ENCODE measurements around the gene VCL.

DNA sequence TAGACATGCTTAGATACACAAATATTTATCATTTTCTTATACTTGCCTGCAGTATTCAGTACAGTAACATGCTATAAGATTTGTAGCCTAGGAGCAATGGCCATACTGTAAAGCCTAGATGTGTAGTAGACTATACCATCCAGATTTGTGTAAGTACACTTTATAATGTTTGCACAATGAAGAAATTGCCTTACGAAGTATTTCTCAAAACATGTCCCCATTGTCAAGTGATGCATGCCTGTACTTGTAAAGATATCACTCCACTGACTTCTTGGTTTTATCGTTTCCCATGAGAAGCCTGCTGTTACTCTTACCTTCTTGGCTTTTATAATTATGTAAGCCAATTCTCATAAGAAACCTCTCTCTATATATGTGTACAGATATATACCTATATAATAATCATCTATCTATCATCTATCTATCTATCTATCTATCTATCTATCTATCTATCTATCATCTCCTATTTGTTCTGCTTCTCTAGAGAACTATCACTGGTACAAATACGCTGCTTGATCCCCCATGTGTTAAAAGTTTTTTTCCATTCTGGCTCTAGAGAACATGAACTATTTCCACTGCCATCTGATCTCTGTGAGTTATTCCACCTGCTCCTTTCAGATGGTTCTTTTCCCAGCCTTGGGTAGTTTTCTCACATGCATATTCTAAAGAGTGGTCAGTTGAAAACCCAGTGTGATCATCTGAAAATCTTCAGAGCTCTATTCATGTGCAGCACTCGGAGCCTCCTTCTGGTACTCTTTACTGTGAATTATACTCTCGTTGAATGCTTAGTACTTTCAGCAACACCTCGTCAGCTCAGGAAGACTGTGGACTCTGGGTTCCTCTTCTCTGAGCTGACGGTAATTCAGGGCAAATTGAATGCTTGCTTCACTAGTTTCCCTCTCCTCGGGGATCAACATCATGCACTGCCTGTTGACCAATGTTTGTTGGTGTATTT is 14.5 kb upstream of the VCL start:
- TF ChIP-seq, protein P1, sequence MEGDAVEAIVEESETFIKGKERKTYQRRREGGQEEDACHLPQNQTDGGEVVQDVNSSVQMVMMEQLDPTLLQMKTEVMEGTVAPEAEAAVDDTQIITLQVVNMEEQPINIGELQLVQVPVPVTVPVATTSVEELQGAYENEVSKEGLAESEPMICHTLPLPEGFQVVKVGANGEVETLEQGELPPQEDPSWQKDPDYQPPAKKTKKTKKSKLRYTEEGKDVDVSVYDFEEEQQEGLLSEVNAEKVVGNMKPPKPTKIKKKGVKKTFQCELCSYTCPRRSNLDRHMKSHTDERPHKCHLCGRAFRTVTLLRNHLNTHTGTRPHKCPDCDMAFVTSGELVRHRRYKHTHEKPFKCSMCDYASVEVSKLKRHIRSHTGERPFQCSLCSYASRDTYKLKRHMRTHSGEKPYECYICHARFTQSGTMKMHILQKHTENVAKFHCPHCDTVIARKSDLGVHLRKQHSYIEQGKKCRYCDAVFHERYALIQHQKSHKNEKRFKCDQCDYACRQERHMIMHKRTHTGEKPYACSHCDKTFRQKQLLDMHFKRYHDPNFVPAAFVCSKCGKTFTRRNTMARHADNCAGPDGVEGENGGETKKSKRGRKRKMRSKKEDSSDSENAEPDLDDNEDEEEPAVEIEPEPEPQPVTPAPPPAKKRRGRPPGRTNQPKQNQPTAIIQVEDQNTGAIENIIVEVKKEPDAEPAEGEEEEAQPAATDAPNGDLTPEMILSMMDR (IDR thresholded peaks at IDR 0.05) = no peak
- no peak for TF ChIP-seq POLR2A (IDR thresholded peaks at IDR 0.05)

All from thyroid gland (tissue), 4 donors.